TTC549 (cell line): ENCODE results near the gene RUSC2.
"Not testable (repeated sequence)": the region's sequence is repeated elsewhere in the genome, so short reads cannot be mapped to it uniquely, and the experiment has no call there.

Experiments used
- FAIRE-seq: peaks from 2 replicates; lab custom pipeline; 2012; peaks lifted over from hg19 to GRCh38; lab: Jason Lieb, UNC

RUSC2 gene

DNA sequence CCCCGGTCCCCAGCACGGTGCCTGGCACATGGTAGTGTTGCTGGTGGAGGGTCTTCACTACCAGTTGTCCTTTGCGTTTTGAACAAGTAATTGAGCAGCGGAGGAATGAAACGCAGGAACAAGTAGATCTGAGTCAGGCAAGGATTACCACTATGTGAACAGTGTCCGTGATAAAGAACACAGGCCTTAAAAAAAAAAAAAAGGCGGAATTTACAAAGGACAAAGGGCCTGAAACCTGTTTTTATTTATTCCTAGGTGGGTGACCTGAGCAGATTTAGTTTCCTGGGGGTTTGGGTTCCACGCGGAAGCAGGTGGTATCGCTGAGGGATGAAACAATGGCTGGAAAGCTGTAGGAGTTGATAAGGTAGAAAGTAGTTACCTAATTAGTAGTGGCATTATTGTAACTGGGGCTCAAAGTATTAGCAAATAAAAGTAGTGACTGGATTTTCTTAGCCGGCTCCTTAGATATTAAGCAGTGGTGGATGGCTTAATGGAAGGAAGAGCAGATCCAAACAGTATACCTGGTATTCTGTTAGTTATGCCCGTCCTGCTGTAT lies 1.1 kb downstream of the RUSC2 start:
- FAIRE-seq, result no peak

DNA sequence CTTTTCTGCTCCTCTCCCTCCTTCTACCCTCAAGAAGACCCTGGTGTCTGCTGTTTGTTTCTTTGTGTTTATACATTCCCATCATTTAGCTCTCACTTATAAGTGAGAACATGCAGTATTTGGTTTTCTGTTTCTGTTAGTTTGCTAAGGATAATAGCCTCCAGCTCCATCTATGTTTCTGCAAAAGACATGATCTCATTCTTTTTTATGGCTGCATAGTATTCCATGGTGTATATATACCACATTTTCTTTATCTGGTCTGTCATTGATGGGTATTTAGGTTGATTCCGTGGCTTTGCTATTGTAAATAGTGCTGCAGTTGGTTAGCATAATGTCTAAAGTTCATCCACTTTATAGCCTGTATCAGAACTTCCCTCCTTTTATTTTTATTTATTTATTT lies 3.2 kb downstream of the RUSC2 start:
- not testable (repeated sequence) for FAIRE-seq

DNA sequence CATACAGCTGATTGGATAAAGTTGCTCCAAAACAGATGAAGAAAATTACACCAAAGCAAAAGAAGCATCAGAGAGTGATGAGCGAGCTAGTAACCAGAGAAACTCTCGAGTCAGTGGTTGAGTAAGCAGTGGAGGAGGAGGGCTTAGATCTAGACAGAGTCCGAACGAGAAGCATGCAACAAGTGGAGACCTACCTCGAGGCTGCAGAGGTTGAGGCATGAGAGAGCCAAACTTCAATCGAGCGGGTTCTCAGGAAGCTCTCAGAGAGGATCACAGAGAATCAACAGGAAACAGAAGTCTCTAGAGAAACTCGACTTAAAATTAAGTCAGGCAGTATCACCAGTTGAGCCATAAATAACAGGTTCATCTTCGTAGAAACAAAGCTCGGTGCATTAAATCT lies 6.1 kb downstream of the RUSC2 start:
- FAIRE-seq, result no peak

DNA sequence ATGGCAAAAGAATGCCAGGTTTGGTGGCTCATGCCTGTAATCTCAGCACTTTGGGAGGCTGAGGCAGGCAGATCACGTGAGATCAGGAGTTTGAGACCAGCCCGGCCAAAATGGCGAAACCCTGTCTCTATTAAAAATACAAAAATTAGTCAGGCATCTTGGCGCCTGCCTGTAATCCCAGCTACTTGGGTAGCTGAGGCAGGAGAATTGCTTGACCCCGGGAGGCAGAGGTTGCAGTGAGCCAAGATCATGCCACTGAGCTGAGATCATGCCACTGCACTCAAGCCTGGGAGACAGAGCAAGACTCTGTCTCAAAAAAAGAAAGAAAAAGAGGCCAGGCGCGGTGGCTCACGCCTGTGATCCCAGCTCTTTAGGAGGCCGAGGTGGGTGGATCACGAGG lies 8.3 kb downstream of the RUSC2 start:
- not testable (repeated sequence) for FAIRE-seq

DNA sequence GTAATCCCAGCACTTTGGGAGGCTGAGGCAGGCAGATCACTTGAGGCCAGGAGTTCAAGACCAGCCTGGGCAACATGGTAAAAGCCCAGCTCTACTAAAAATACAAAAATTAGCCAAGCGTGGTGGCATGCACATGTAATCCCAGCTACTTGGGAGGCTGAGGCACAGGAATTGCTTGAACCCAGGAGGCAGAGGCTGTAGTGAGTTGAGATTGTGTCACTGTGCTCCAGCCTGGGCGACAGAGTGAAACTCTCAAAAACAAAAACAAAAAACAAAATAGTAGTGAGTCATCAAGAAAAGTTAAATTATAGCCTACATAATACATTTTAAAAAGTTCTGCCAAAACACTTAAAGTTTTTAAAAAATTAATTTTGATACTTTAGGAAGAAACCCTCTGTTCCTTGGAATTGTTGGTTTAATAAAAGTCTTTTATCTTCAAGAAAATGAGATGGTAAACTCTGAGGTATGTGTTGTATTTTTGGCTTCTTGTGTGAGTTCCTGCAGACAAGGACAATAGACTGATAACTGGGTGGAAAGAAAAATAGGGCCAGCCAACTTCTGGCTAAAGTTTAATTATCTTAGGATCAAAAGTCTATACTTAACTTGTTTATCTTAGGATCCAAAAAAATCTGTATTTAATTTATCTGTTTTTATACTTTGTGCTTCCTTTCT lies 9.3 kb downstream of the RUSC2 start:
- FAIRE-seq, result no peak

DNA sequence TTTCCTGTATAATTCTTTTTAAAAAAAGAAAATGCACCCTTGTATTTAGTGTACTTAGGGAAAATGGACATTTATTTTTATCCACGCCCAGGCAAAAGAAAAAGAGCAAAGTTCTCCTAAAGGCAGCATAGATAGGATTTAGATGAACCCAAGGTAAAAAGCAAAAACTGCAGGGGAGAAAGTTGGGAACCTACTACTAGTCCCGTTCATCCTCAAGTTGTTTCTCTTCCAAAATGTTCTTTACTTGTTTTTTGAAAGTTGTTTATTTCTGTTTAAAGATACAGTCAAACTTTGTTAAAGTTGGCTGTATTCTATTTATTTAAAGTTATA lies 9.8 kb downstream of the RUSC2 start:
- FAIRE-seq, result no peak

DNA sequence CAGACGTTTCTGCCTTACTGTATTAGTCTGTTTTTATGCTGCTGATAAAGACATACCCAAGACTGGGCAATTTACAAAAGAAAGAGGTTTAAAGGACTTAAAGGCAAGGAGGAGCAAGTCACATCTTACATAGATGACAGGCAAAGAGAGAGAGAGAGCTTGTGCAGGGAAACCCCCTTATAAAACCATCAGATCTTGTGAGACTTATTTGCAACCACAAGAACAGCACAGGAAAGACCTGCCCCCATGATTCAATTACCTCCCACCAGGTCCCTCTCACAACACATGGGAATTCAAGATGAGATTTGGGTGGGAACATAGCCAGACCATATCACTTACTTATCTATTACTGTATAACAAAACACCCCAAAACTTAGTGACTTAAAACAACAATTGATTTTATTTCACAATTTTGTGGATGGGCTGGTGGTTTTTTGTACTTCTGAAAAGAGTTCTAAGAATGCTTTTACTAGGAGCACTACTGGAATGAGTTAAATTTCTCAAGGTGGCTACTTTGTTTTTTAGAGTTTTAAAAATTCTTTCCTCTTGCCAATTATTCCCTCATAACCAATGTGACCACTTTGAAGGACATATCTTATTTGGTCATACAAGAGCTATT lies 10.3 kb downstream of the RUSC2 start:
- FAIRE-seq, result no peak

DNA sequence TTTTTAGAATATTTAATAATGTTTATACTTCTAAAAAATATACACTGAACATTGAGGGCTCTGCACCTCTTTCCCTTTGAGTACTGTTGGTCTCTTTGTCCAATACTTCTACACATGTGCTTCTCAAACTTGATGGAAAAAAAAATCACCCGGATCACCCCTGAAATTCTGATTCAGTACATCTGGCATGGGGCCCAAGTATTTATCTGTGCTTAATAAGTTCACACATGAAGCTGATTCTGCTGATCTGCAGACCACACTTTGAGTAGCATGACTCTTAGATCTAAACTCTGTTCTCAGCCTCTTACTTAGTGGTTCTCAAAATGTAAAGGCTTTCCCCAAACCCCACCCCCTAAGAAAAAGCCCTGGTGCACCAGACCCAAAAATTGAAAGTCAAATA lies 12.0 kb downstream of the RUSC2 start:
- no peak for FAIRE-seq

DNA sequence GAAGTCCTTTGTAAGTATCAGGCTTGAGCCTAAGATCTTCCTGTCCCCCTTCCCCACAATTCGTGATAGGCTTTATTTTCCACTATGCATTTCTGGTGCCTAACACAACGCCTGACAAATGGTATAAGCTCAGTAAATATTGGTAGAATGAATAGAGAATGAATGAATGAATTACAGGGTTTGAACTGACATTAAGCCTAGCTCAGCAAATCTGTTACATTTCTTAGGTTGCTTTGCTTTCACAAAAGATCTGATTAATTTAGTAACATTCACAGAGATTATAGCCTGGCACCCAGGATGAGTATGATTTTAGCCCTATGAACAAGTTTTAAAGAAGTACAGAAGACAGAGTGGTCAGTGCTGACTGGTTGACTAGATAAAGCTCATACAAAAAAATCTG lies 16.4 kb downstream of the RUSC2 start:
- no peak for FAIRE-seq

DNA sequence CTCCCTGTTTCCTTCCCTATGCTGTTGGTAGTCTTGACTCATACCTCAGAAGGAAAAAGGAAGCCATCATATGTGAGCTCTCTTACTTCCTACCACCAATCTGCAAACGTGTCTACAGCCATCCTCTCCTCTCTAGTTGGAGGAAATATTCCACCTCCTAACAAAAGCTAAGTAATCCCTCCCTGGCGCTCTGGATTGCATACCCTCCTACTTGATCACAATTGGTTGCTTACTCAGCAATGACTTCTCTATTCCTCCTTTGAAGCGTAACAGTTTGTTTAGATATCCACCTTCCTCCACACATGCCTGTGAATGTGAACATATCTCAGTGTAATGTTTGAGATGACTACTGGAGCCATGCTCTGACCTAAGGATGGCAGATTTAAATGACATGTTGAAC lies 18.2 kb downstream of the RUSC2 start:
- FAIRE-seq, result no peak

DNA sequence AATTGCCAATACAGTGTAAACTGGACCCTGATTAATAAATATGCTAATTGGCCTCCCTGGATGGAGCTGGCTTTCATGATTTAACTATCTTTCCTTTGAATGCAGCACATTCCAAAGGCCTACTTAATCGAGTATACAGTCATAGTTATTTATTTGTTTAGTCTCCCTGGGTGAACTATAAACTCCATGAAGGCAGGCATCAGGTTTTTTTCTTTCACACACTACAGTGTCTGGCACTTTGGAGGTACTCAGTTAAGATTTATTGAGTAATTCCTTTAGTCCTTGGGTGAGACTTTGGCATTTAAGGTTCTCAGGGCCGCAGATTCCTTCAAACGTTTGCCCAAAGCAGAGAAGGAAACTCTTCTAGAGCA lies 20.5 kb downstream of the RUSC2 start:
- no peak for FAIRE-seq

DNA sequence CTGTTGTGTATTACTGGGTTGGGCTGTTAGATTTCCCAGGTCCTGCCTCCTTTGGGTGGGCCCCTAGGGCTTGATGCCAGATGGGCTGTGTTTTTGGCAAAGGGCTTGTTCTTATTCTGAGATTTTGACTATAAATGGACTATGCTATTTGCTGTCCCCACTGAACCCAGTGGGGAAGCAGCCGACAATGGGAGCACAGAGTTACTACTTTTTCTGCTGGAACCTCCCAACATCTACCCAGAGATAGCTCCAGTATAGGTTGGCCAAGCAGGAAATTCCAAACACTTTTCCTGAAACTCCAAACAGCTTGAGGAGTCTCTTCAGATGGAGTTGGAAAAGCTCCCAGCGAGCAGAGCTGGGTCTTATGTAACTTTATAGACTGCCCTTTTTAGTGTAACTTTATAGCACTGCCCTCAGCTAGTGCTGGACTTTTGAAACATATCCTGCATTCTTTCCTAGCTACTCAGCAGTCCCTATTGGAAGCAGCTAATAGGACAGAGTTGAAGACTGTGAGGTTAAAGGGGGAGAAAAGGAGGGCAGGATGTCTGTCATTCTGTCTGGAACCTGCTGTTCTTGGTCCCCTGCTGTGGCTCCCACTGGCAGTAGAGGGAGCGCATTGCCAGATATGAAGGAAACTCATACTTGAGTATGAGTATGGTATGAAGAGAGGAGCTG lies 21.0 kb downstream of the RUSC2 start:
- FAIRE-seq, result no peak

DNA sequence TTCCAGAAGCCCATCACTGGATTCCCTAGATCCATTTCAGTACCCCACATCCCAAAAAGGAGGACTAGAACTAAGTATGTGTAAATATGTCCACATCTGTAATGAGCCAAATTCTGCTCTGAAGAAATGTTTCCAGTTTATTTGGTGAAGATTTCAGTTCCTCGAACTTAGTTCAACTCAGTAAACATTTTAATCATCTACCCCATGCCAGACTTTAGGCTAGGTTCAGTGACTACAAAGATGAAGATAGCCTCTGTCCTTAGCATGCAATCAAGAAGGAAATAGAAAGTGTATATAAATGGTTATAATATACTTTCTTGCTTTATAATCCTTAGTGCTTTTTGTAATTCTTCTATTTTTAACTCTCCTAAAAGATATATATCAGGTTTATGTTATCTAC lies 21.5 kb downstream of the RUSC2 start:
- FAIRE-seq, result no peak

DNA sequence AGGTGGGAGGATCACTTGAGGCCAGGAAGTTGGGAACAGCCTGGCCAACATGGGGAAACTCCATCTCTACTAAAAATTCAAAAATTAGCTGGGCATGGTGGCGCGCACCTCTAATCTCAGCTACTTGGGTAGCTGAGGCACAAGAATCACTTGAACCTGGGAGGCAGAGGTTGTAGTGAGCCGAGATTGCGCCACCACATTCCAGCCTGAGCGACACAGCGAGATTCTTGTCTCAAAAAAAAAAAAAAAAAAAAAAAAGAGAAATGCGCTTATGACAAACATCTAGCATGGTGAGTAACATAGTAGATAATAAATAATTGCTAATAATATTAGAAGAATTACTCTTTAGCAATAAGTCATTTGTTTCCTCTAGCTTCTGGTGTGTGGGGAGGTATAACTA lies 25.9 kb downstream of the RUSC2 start:
- no peak for FAIRE-seq

DNA sequence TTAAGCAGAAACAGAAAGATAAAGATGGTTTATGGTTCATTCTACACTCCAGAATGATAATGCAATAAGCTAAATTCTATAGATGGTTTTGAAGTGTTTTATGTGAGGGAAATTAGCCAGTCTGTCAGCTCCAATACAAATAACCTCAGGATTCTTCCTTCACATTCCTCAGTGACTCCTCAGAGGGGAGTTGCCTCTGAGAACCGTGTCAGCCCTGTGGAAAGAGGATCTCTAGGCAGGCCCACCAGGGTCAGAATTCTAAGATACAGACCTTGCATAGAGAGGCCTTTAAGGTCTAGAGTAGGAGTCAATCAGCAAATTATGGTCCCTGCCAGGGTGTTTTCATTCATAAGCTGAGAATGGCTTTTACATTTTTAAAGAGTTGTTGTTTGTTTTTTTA lies 26.6 kb downstream of the RUSC2 start:
- no peak for FAIRE-seq

DNA sequence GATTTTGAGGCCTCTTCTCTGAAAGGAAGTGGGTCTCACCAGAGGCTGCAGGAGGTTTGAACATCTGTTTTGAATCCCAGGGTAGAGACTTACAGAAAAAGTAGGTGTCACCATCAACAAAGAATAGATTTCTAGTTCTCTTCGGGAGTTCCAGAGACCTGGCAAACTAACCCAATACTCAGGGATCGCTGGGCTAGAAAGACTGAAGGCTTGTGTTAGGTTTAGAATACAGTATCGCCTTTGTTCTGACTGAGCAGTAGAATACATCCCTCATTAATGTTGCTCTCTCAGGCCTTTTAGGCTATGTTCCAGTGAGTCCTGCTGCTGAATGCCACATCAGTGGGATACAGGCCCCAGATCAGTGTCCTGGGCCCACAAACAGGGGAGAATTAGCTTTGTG lies 27.2 kb downstream of the RUSC2 start:
- no peak for FAIRE-seq

DNA sequence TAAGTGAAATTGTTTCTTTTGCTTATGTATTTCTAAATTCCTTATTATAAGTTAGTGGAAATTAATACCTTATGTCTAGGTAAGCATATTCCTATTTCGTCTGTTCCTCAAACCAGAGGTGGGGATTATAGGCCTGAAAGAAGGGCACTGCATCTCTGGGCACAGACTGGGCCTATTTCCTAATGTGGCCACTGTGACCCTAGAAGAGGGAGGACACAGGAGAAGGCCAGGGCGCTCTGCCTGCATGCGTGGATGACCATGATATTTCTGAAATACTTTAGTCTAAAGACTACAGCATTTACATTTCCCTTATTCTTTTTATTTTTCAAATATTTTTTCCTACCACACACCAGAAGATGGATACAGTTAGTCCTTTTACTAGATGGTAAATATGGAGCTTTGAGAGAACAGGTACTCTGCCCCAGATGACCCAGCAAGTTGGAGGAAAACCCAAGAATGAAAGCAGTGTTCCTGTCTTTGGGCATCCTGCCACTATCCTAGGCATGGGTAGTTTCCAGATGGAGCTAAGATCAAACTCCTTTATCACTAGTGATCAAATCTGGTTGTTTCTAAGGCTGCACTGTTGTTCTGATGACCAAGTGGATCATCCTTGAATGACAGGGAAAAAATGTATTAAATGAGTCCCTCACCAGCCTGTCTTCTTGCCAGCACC lies 27.8 kb downstream of the RUSC2 start:
- FAIRE-seq, result no peak

DNA sequence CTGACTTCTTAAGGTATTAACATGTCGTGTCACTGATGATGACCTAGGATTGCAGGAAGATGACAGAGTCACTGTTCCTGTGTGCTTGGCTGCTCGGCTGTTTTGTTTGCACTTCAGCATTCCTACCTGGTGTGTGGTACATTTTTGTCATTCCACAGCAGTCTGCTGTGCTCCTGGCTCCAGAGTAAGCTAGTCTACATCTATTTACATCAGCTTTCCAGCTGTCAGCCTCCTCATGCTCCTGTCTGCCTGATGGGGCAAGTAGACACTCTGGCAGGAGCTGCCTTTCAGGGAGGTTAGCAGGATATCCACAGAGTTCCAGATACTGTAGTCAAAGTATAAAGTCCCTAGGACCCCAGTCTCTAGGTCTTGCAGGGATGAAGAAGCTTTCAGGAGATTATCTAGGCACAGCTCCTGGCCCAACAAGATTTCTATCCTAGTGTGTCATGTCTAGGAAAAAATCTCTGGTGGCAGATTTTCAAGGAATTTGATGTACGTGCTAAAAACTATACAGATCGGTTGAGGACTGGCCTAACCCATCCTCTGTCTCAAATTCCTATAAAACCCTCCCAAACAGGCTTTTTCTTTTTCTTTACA lies 28.4 kb downstream of the RUSC2 start:
- FAIRE-seq, result no peak

DNA sequence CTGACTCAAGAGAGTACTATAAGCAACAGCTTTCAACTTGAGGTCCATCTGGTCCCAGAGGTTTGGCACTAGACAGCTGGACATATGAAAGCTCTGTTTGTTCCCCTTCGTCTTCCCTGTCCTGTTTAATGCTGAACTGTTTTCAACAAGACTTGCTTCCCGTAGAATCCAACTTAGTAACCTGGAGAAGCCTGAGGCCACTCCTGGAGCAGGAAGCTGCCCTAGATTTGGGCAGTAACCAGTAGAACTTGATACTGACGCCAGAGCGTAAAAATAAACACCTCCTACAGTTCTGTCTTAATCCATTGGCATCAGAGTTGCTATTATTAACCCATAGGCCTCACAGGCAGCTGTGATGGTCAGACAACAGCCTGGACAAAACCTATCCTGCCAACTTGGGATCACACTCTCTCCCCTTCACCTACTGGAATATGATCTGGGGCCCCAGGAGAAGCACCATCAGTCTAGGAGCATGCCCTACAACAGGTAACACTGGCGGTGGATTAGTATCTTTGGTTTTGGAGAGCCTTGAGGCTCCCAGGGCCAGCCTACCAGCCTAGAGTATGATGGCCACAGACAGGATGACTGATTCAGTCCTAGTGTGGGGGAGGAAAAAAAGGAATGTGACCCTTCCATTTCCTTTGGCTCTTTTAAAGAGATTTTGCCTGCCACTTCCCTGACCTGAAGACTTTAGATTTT lies 29.2 kb downstream of the RUSC2 start:
- no peak for FAIRE-seq

DNA sequence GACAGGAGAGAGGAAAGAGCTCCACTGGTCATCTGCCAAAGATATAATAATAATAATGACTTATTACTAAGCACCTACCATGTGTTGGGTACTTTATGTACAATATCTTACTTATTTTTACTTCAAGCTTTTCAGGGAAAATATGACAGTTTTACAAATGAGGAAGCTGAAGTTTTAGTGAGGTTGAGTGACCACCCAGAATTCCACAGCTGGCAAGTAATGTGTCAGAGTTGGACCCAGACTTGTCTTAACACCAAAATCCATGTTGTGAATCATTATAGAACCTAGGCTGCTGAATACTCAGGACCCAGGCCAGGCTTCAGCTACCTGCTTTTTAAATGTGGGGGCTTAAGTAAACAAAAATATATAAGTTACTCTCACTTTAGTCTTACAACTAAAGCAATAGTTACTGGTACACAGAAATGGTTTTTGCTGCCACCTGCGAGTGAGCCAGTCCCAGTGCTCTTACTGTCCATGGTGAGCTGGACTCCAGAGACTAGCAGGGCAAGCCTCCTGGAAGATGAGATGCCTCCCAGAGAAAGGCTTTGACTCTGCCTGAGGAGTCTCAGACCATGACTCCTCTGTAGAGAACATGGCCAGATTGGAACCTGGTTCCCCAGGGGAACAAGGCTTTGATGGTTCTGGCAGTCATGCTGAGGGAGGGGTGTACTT lies 29.9 kb downstream of the RUSC2 start:
- no peak for FAIRE-seq

DNA sequence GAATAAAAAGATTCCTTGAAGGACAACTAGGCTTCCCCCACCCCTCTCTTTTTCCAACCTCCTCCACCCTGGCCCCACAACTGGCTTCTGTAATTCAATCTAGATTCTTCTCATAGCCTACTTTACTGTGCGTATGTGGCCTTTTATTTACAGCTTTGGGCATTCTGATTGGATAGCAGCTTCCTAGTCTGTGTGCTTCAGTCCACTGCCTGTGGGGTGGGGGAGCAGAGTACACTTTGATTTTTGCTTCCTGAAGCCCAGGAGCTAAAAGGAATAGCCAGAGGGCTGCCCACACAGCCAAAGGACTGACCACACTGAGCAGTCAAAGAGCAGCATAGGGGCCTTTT lies 30.4 kb downstream of the RUSC2 start:
- FAIRE-seq, result no peak

DNA sequence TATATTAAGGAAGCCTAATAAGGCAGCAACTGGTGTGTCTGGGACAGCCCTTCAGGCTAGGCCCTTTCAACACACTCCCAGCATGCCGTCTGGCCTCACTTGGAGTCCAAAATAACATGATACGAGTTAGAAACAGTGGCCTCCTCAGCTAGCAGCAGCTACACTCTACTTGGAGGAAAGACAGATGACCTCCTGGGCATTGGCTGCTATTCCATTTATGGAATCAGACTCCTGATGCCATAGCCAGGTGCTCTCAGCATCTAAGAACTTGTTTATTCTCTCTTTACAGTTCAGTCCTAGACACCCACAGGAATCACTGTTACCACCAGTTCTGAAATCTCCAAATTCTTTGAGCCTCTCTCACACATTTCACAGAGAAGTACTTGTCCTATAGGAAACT lies 31.8 kb downstream of the RUSC2 start:
- FAIRE-seq, result no peak
